HAP-1 (cell line): ENCODE results near the gene TMEM243.
"Not testable (repeated sequence)": the region's sequence is repeated elsewhere in the genome, so short reads cannot be mapped to it uniquely, and the experiment has no call there.

ENCODE experiments used
- DNase-seq, 2 experiments: peaks; one replicate each; pipeline ENCODE4 v3.0.0-alpha.2; 2016 to 2020; ENCODE audit warnings: low spot score in 2 of 2
- H3K27me3 ChIP-seq: fragments of 250-450 bp; sonication (Bioruptor Pico); 2 replicates; pipeline ENCODE4 v1.5.1; 2020; ENCODE audit warnings: low read depth, mild to moderate bottlenecking, moderate library complexity
- H3K36me3 ChIP-seq: fragments of 250-450 bp; sonication (Bioruptor Pico); replicated peaks from 2 replicates; pipeline ENCODE4 v1.5.1; 2020; ENCODE audit warnings: mild to moderate bottlenecking
- H3K4me1 ChIP-seq: fragments of 250-450 bp; sonication (Bioruptor Pico); 2 replicates; pipeline ENCODE4 v1.5.1; 2020; ENCODE audit warnings: mild to moderate bottlenecking
- H3K4me3 ChIP-seq: fragments of 250-450 bp; sonication (Bioruptor Pico); 2 replicates; pipeline ENCODE4 v1.5.1; 2020; ENCODE audit warnings: mild to moderate bottlenecking, moderate library complexity
- H3K9me3 ChIP-seq: fragments of 250-450 bp; sonication (Bioruptor Pico); 2 replicates; pipeline ENCODE4 v1.5.1; 2020; ENCODE audit warnings: mild to moderate bottlenecking, moderate library complexity
- in situ Hi-C: fragments of 300-500 bp; cut with MboI; formaldehyde crosslinking; loops from 3 replicates; pipeline ENCODE4 v1.14.3; 2020; ENCODE audit warnings: low sequenced_read_pairs, inconsistent platforms, mixed read lengths

The TMEM243 gene

DNA sequence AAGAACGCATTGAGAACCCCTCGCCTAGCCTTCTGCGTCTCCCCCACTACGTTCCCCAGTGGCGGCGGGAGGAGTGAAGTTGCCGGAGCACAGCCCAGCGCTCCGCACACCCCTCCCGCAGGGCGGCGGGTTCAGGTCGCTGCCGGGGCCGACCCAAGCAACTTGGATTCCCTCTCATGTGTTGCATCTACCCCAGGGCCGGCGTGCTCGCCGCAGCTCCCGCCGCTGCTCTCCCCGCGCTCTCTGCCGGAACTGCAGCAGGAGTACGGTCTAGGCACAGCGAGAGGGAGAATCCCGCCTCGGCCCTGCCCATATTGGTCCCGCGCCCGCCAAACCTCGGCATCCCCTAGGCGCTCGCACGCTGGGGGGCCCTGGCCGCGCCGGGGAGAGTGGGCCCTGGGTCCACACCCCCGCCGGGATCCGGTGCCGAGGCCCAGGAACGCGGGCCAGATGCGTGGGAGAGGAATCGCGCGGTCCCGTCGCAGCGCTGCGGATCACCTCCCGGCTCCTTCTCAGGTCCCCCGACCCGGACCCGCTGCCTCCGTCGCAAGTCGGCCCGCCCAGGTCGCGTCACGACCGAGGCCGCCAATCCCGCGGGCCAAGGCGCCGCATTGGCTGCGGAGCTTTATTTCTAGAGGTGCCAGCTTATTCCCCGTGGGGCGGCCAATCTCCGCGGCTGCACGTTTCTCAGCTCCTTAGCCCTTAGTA, 648 bp upstream of the TMEM243 start:
- Histone ChIP-seq H3K4me3 (peak overlapping the region; percentile 72), H3K27me3 (no peaks in the 10 kb centered on the region), H3K36me3 (peaks cover 12% of the 10 kb centered on the region; the same call in 1 of the 2 replicates), H3K4me1 (peaks cover 8% of the 10 kb centered on the region), H3K9me3 (no peaks in the 10 kb centered on the region)
- in situ Hi-C loops, result no loop called here
- DNase-seq, result peak; percentile 71 to 84

DNA sequence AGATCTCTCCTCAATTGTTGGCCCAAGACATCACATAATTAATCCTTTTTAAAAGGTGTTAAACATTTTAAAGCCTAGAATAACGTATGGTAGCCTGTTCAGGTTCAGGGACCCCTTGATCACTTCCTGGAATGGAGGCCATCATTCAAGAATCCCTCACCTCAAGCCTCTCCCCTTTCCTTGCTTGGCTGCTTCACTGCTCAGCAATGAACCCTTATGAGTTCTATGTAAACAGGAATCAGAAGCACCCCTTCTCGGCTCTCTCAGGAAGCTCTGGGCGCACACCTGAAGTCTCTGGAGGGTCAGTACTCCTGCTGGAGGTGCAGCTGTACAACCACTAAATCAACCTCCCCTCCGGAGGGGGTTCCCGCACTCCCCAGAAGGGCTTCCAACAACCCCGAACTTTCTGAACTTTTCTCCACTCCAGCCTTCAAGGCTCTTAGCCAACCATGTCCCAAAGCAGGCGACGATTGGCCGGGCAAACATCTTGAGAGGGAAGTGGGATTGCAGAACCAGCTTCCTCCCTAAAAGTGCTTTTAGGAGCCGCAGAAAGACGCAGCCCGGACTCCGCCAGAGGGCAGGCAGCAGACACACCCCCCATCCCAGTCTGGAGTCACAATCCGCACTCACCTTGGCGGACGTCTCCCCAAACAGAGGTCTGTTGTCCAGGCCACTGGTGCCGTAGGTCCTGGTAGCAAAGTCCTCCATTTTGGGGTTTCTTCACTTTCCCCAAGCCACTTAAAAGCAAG, 562 bp downstream of the TMEM243 start:
- DNase-seq, result peak; percentile 35 to 65
- Histone ChIP-seq H3K4me1 (peaks cover 8% of the 10 kb centered on the region), H3K36me3 (peaks cover 12% of the 10 kb centered on the region; the same call in 1 of the 2 replicates), H3K27me3 (no peaks in the 10 kb centered on the region), H3K9me3 (no peaks in the 10 kb centered on the region), H3K4me3 (peak overlapping the region; percentile 72)
- in situ Hi-C loops, result no loop called here

DNA sequence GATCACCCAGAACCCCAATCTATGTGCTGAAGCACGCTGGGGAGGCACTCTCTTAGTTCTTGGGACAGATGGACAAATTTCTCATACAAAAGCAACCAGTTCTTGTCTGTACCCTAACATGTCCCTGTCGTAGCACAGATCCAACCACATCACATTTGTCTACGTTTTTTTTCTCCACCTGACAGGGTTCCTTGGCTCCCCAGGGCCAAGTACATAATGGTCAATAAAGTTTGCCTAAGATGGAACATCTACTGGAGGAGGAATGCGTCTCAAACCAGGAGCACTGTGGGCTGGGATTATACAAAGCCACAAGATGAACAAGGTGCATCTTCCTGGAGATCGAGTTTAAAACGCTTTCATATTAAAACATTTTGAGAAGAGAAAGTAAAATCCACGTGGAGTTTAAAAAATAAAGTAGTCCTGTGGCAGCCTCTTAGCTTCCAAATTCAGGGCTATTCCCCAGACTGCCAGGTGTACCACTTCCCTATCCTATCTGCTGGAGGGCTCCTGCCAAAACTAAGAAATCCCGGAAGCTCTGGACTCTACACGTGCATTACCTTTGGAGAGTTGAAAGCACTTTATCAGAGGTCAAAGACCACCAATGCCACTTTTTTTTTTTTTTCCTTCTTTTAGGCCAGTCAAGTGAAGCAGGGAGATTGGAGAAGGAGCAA, 1.4 kb downstream of the TMEM243 start:
- peak overlapping the region; percentile 72 for H3K4me3 ChIP-seq
- no peaks in the 10 kb centered on the region for H3K27me3 ChIP-seq
- no peak for DNase-seq
- H3K9me3 ChIP-seq, result no peaks in the 10 kb centered on the region
- peaks cover 8% of the 10 kb centered on the region for H3K4me1 ChIP-seq
- in situ Hi-C loops, result no loop called here
- peaks cover 16% of the 10 kb centered on the region for H3K36me3 ChIP-seq

DNA sequence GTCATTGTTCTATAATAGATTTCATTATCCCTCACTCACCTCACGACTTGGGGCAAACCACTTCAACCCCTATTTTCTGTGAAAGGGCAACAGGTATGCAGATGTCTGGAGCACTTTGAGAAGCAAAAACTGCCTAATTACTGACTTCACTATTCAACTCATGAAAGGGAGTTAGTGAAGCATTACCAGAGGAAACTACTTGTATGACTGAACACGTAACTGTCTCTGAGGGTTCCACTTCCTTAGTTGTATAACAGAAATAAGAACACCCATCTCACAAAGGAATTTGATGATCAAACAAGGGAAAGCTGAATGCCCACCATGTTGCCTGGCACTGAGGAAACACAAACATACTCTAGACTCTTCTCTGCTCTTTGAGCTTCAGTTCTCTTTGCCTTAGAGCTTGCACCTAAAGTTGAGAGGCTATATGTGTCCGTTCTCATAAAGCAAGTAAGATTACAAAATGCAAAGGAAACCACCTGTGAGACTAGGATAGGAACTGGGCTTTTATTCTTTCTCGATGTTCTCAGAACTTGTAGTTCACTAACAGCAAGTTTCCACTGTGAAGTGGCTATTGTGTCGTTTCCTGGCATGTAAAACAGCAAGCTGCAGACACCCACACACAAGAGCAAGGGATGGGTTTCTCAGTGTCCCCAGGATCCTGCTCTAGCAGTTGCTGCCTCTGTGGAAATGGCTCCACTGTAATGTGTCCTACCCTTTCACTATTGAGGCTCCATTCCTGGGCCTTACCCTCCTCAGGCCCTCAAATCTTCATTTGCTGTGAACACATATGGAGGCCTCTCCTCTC, 2.6 kb downstream of the TMEM243 start:
- Histone ChIP-seq H3K4me3 (no peak overlapping the region), H3K36me3 (peaks cover 18% of the 10 kb centered on the region), H3K27me3 (no peaks in the 10 kb centered on the region), H3K9me3 (no peaks in the 10 kb centered on the region), H3K4me1 (peaks cover 8% of the 10 kb centered on the region)
- DNase-seq, result no peak
- in situ Hi-C loops, result no loop called here

DNA sequence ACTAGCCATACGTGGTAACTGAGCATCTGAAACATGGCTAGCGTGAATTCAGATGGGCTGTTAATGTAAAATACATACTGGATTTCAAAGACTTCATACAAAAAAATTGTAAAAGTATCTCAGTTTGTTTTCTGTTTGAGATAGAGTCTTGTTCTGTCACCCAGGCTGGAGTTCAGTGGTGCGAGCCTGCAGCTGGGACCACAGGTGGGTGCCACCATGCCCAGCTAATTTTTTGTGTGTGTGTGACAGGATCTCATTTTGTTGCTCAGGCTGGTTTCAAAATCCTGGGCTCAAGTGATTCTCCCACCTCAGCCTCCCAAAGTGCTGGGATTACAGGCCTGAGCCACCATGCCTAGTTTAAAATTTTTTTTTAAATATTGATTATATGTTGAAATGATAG, 4.5 kb downstream of the TMEM243 start:
- peaks cover 28% of the 10 kb centered on the region for H3K36me3 ChIP-seq
- DNase-seq, result no peak
- H3K9me3 ChIP-seq, result no peaks in the 10 kb centered on the region
- H3K4me1 ChIP-seq, result peaks cover 5% of the 10 kb centered on the region; the same call in 1 of the 2 replicates
- no peak overlapping the region for H3K4me3 ChIP-seq
- no peaks in the 10 kb centered on the region for H3K27me3 ChIP-seq
- in situ Hi-C loops, result no loop called here

DNA sequence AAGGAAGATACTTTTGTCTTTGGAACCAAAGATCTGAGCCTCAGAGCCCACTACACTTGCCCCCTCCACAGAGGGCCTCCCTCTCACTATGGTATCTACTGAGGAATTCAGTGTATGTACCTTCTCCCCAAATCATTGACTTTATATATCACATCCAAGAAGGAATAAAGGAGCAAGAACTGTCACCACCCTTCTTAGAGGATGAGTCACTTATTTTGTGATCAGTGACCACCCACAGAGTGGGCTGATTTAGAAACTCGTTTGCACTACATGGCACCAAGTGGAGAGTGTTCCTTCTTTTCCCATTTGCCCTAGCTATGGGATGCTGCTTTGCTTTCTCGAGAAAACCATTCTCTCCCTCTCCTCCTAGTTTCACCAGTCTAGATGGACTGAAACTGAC, 5.7 kb downstream of the TMEM243 start:
- Histone ChIP-seq H3K9me3 (0 out of 2 replicates have a peak, but pooled peaks cover 3% of the 10 kb centered on the region), H3K4me3 (no peak overlapping the region), H3K27me3 (no peaks in the 10 kb centered on the region), H3K4me1 (peaks cover 5% of the 10 kb centered on the region; the same call in 1 of the 2 replicates), H3K36me3 (peaks cover 26% of the 10 kb centered on the region)
- in situ Hi-C loops, result no loop called here
- no peak for DNase-seq

DNA sequence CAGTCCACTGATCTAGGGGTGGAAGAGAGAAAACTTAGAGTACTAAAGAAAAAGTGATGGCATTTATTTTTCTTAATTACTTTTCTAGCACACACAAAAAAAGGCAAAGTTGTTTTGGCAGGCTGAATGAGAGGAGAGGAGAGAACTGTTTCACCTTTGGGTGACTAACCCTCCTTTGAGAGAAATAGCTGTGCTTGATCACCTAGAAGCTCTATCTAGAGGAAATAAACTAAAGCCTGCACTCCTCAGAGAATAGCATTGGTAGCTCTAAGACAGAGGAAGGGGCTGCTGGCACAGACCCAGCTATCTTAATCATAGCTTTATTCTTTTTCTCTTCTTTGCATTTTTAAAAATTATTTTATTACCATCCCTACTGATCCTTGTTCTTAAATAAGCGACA, 6.3 kb downstream of the TMEM243 start:
- no peak for DNase-seq
- in situ Hi-C loops, result no loop called here
- Histone ChIP-seq H3K4me1 (peaks cover 2% of the 10 kb centered on the region; the same call in 1 of the 2 replicates), H3K4me3 (no peak overlapping the region), H3K36me3 (peaks cover 26% of the 10 kb centered on the region), H3K9me3 (0 out of 2 replicates have a peak, but pooled peaks cover 3% of the 10 kb centered on the region), H3K27me3 (no peaks in the 10 kb centered on the region)

DNA sequence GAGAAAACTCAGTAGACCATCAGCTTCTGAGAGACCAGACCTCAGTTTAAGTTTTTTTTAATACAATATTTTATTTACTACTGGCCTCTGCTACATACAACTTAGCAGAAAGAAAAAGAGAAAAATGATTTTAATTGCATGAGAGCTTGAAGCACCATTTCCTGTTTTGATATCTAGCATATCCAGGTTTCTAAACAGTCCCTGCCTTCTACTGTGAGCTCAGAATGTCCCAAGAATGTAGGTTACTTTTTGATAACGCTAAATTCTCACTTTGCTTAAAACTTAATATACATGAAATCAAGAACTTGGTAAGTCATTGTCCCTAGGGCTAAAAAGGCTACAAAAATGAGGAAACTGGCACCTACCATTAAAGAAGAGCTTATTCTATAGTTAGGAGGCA, 7.0 kb downstream of the TMEM243 start:
- DNase-seq, result no peak
- Histone ChIP-seq H3K4me1 (no peaks in the 10 kb centered on the region; the same call in 1 of the 2 replicates), H3K4me3 (no peak overlapping the region), H3K27me3 (no peaks in the 10 kb centered on the region), H3K9me3 (0 out of 2 replicates have a peak, but pooled peaks cover 3% of the 10 kb centered on the region), H3K36me3 (peaks cover 24% of the 10 kb centered on the region)
- in situ Hi-C loops, result no loop called here

DNA sequence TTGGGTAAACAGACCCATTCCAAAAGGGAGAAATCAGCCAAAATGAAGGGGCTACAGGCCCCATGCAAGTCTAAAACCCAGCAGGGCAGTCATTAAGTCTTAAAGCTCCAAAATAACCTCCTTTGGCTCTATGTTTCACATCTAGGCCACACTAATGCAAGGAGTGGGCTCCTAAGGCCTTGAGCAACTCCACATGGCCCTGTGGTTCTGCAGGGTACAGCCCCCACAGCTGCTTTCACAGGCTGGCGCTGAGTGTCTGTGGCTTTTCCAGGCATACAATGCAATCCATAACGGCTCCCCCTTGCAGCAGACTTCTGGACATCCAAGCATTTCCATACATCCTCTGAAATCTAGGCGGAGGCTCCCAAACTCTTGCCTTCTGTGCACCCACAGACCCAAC, 9.0 kb downstream of the TMEM243 start:
- Histone ChIP-seq H3K4me1 (no peaks in the 10 kb centered on the region), H3K4me3 (no peak overlapping the region), H3K36me3 (peaks cover 16% of the 10 kb centered on the region; the same call in 1 of the 2 replicates), H3K27me3 (no peaks in the 10 kb centered on the region), H3K9me3 (peaks cover 10% of the 10 kb centered on the region; the same call in 1 of the 2 replicates)
- in situ Hi-C loops, result no loop called here
- no peak for DNase-seq

DNA sequence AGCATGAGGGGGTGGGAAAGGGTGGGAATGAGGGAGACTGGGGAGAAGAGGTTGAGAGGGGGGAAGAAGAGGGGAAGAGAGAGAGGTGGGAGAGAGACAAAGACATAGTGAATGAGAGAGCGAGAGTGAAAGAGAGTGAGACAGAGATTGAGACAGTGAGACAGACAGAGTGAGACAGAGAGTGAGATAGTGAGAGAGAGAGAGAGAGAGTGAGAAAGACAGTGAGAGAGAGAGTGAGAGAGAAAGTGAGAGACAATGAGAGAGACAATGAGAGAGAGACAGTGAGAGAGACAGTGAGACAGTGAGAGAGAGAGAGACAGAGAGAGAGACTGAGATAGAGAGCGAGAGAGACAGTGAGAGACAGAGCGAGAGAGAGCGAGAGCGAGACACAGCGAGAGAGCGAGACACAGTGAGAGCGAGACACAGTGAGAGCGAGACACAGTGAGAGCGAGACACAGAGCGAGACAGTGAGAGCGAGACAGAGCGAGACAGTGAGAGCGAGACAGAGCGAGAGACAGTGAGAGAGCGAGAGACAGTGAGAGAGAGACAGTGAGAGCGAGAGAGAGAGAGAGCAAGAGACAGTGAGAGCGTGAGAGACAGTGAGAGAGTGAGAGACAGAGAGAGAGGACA, 10.1 kb downstream of the TMEM243 start:
- peaks cover 20% of the 10 kb centered on the region for H3K9me3 ChIP-seq

DNA sequence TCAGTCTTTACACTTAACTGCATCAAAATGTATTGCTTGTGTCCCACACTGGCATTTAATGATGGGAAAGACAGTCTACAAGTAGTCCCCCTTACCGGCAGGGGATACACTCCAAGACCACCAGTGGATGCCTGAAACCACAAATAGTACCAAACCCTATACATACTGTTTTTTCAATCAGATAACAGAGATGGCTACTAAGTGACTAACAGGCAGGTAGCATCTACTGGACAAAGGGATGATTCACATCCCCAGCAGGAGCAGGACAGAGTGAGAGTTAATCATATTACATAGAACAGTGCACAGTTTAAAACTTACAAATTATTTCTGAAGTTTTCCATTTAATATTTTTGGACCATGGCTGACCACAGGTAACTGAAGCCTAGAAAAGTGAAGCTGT, 13.2 kb downstream of the TMEM243 start:
- Histone ChIP-seq H3K4me1 (no peaks in the 10 kb centered on the region), H3K9me3 (peaks cover 25% of the 10 kb centered on the region), H3K27me3 (no peaks in the 10 kb centered on the region), H3K36me3 (peaks cover 25% of the 10 kb centered on the region), H3K4me3 (no peak overlapping the region)
- no peak for DNase-seq
- in situ Hi-C loops, result no loop called here

More for the DNA sequence above, 10.1 kb downstream of the TMEM243 start:
- DNase-seq, result no peak
- Histone ChIP-seq H3K36me3 (peaks cover 16% of the 10 kb centered on the region; the same call in 1 of the 2 replicates), H3K4me3 (no peak overlapping the region), H3K27me3 (no peaks in the 10 kb centered on the region), H3K4me1 (no peaks in the 10 kb centered on the region)
- in situ Hi-C loops, result no loop called here

DNA sequence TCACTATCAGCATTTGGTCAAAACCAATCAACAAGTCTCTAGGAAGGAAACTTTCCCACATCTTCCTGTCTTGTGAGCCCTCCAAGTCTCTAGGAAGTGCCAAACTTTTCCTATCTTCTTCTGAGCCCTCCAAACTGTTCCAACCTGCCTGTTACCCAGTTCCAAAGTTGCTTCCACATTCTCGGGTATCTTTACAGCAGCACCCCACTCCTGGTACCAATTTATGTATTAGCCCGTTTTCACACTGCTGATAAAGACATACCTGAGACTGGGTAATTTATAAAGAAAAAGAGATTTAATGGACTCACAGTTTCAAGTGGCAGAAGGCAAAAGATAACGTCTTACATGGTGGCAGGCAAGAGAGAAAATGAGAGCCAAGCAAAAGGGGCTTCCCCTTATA, 13.8 kb downstream of the TMEM243 start:
- H3K4me1 ChIP-seq, in situ Hi-C loops, H3K4me3 ChIP-seq, DNase-seq, H3K27me3 ChIP-seq: not testable (repeated sequence)
- Histone ChIP-seq H3K36me3 (peaks cover 25% of the 10 kb centered on the region), H3K9me3 (peaks cover 25% of the 10 kb centered on the region)

DNA sequence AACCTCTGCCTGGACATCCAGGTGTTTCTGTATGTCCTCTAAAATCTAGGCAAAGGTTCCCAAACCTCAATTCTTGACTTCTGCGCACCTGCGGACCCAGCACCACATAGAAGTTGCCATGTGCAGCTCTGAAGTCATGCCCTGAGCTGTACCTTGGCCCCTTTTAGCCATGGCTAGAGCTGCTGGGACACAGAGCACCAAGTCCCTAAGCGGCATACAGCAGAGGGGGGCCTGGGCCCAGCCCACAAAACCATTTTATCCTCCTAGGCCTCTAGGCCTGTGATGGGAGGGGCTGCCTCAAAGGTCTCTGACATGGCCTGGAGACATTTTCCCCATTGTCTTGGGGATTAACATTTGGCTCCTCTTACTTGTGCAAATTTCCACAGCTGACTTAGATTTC, 14.6 kb downstream of the TMEM243 start:
- peaks cover 27% of the 10 kb centered on the region for H3K36me3 ChIP-seq
- H3K27me3 ChIP-seq, result no peaks in the 10 kb centered on the region
- in situ Hi-C loops, result no loop called here
- peaks cover 25% of the 10 kb centered on the region for H3K9me3 ChIP-seq
- DNase-seq, result peak in 1 of 2 experiments; percentile 42
- H3K4me3 ChIP-seq, result no peak overlapping the region
- no peaks in the 10 kb centered on the region for H3K4me1 ChIP-seq
